Measurements from ENCODE around the gene ANKRD12. TPM values are rescaled to one million over a fixed set of nuclear protein-coding genes. Genes with fewer than 3 reads are reported as not detected.
"Not testable (repeated sequence)": the region's sequence is repeated elsewhere in the genome, so short reads cannot be mapped to it uniquely, and the experiment has no call there.

Gene ANKRD12
- total and polyA plus RNA-seq, 11 donors = 7.7 to 70.9 (median 52.0) TPM

- Histone ChIP-seq H3K36me3 (peaks cover 0 to 4% (median 0%) of the 10 kb centered on the region in 9 donors), H3K4me1 (peaks cover 0 to 72% (median 30%) of the 10 kb centered on the region in 12 donors), H3K27ac (no peak overlapping the region), H3K27me3 (no peaks in the 10 kb centered on the region), H3K4me3 (no peak overlapping the region), H3K9me3 (no peaks in the 10 kb centered on the region)
- no peak for ATAC-seq
- TF ChIP-seq CTCF (IDR thresholded peaks at IDR 0.05) = no peak
- no peak for TF ChIP-seq POLR2A (IDR thresholded peaks at IDR 0.05)
- WGBS, 4 donors = 86 to 93% (median 88%) methylated on average over 4 of the region's 4 CpGs
- intact Hi-C loops (cut with DNase I) = loop anchor here in 1 of 10 donors (10.0 kb wide), 1 partner anchor 48 kb away; no protein-coding TSS in a partner anchor
- no peak for DNase-seq
Measured at GRCh38 chr18:9156604-9157249, 20.1 kb downstream of the ANKRD12 start.

- H3K36me3 ChIP-seq = peaks cover 0 to 4% (median 0%) of the 10 kb centered on the region in 9 donors
- no peak overlapping the region for H3K27ac ChIP-seq
- WGBS, 4 donors = 47 to 56% (median 50%) methylated on average over 2 of the region's 2 CpGs
- ATAC-seq = no peak
- H3K27me3 ChIP-seq = no peaks in the 10 kb centered on the region
- TF ChIP-seq CTCF (IDR thresholded peaks at IDR 0.05) (no peak), POLR2A (IDR thresholded peaks at IDR 0.05) (no peak)
- no peak overlapping the region for H3K4me3 ChIP-seq
- no peak for DNase-seq
- H3K9me3 ChIP-seq = peaks cover 0 to 7% (median 0%) of the 10 kb centered on the region in 12 donors
- H3K4me1 ChIP-seq = peaks cover 0 to 61% (median 21%) of the 10 kb centered on the region in 12 donors
- intact Hi-C loops (cut with DNase I) = loop anchor here in 1 of 10 donors (10.0 kb wide), 1 partner anchor 47 kb away; no protein-coding TSS in a partner anchor
Measured at GRCh38 chr18:9157806-9158205, 21.2 kb downstream of the ANKRD12 start.

GRCh38 chr18:9160014-9160413, 23.4 kb downstream of the ANKRD12 start:
- WGBS, 4 donors = 93 to 97% (median 94%) methylated on average over 4 of the region's 4 CpGs
- Histone ChIP-seq H3K9me3 (peaks cover 0 to 28% (median 5%) of the 10 kb centered on the region in 12 donors), H3K27ac (no peak overlapping the region), H3K36me3 (peaks cover 0 to 4% (median 0%) of the 10 kb centered on the region in 9 donors), H3K27me3 (no peaks in the 10 kb centered on the region), H3K4me3 (no peak overlapping the region), H3K4me1 (peaks cover 0 to 41% (median 12%) of the 10 kb centered on the region in 12 donors)
- no peak for ATAC-seq
- no peak for TF ChIP-seq CTCF (IDR thresholded peaks at IDR 0.05)
- TF ChIP-seq POLR2A (IDR thresholded peaks at IDR 0.05) = no peak
- intact Hi-C loops (cut with DNase I) = no loop called here
- DNase-seq = no peak

GRCh38 chr18:9162663-9163062, 26.1 kb downstream of the ANKRD12 start:
- Histone ChIP-seq H3K9me3 (peaks cover 0 to 30% (median 5%) of the 10 kb centered on the region in 12 donors), H3K4me1 (peaks cover 0 to 27% (median 11%) of the 10 kb centered on the region in 12 donors)
- H3K36me3 ChIP-seq; DNase-seq; H3K27me3 ChIP-seq; intact Hi-C loops (cut with DNase I); H3K4me3 ChIP-seq; ATAC-seq; H3K27ac ChIP-seq: not testable (repeated sequence)
- 94 to 99% (median 98%) methylated on average over 4 of the region's 4 CpGs for WGBS, 4 donors

- H3K4me3 ChIP-seq; H3K27me3 ChIP-seq; H3K36me3 ChIP-seq; intact Hi-C loops (cut with DNase I); DNase-seq; ATAC-seq; H3K27ac ChIP-seq: not testable (repeated sequence)
- Histone ChIP-seq H3K4me1 (peaks cover 0 to 13% (median 9%) of the 10 kb centered on the region in 12 donors), H3K9me3 (peaks cover 0 to 32% (median 5%) of the 10 kb centered on the region in 12 donors)
Measured at GRCh38 chr18:9164149-9164548, 27.6 kb downstream of the ANKRD12 start.

- DNase-seq; intact Hi-C loops (cut with DNase I); H3K4me1 ChIP-seq; H3K27ac ChIP-seq; H3K27me3 ChIP-seq; H3K4me3 ChIP-seq; ATAC-seq; H3K36me3 ChIP-seq: not testable (repeated sequence)
- H3K9me3 ChIP-seq = peaks cover 0 to 35% (median 5%) of the 10 kb centered on the region in 12 donors
- WGBS, 4 donors = 97 to 100% (median 99%) methylated on average over 1 to 3 of the region's 3 CpGs
Measured at GRCh38 chr18:9165883-9166282, 29.3 kb downstream of the ANKRD12 start.

GRCh38 chr18:9169515-9169914, 32.9 kb downstream of the ANKRD12 start:
- DNase-seq; H3K4me3 ChIP-seq; H3K27me3 ChIP-seq; intact Hi-C loops (cut with DNase I); H3K27ac ChIP-seq; H3K36me3 ChIP-seq; ATAC-seq: not testable (repeated sequence)
- peaks cover 0 to 35% (median 11%) of the 10 kb centered on the region in 12 donors for H3K4me1 ChIP-seq
- H3K9me3 ChIP-seq = peaks cover 0 to 15% (median 2%) of the 10 kb centered on the region in 12 donors
- 84 to 99% (median 95%) methylated on average over 3 of the region's 3 CpGs for WGBS, 4 donors

- H3K4me1 ChIP-seq = peaks cover 0 to 58% (median 19%) of the 10 kb centered on the region in 12 donors
- H3K36me3 ChIP-seq; ATAC-seq; H3K27ac ChIP-seq; DNase-seq; H3K4me3 ChIP-seq; H3K27me3 ChIP-seq; intact Hi-C loops (cut with DNase I): not testable (repeated sequence)
- peaks cover 0 to 12% (median 0%) of the 10 kb centered on the region in 12 donors for H3K9me3 ChIP-seq
- 67 to 94% (median 80%) methylated on average over 3 of the region's 3 CpGs for WGBS, 4 donors
Measured at GRCh38 chr18:9171919-9172318, 35.3 kb downstream of the ANKRD12 start.

All from heart left ventricle (tissue), 16 donors.